SH-SY5Y (cell line): Measurements from ENCODE around the gene MINDY1.

ENCODE experiments used
- GATA2 ChIP-seq: IDR thresholded peaks from 2 replicates; pipeline ENCODE4 v1.6.1; 2011; ENCODE audit warnings: mild to moderate bottlenecking, low read depth, low read length
- GATA3 ChIP-seq: IDR thresholded peaks from 2 replicates; pipeline ENCODE4 v1.6.1; 2011; ENCODE audit warnings: low read depth, mild to moderate bottlenecking, low read length, moderate library complexity

MINDY1 gene

DNA sequence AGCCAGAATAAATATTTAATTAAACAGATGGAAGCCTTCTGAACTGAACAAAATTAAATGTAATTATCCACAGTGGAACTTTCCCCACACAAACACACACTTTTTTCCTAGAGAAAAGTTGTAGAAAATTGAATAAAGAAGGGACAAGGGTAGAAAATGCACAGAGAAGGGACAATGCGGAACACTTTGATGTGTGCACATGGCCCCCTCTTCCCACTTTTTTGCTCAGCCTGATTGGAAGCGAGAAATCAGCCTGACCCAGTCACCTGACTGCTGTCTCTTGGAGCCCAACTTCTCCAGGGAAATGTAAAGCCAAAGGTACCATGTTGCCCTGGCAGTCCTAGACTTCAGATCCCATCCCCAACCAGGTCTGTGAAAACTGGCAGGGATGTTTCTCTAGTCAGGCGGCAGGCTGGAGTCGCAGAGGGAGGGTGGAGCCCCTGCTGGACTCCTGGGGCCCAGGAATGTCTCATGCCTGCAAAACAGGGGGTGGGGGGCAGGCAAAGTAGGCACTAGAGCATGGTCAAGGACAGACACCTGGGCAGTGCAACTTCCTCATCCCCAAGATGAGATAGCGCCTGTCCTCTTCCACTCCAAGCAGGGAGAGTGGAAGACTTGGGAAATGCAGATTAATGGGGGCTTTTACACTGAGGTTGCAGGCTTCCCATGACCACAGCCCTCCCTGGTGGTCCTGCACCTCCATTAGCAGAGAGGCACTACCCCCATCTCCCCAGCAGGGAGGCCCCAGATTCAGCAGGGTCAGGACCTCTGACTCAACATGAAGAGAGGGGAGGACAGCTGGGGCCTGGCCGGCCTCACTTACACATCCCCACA lies 34.9 kb downstream of the MINDY1 start:
- no peak for TF ChIP-seq GATA3
- no peak for TF ChIP-seq GATA2

- TF ChIP-seq GATA2: no peak
- no peak for TF ChIP-seq GATA3
Observed at GRCh38 chr1:150970808-150971582, 35.7 kb downstream of the MINDY1 start.

- no peak for TF ChIP-seq GATA3
- no peak for TF ChIP-seq GATA2
Observed at GRCh38 chr1:150969626-150970025, 37.1 kb downstream of the MINDY1 start.

GRCh38 chr1:150968491-150968890 lies 38.2 kb downstream of the MINDY1 start:
- TF ChIP-seq GATA2 (no peak), GATA3 (no peak)

- no peak for TF ChIP-seq GATA2
- no peak for TF ChIP-seq GATA3
Observed at GRCh38 chr1:150967936-150968335, 38.8 kb downstream of the MINDY1 start.

DNA sequence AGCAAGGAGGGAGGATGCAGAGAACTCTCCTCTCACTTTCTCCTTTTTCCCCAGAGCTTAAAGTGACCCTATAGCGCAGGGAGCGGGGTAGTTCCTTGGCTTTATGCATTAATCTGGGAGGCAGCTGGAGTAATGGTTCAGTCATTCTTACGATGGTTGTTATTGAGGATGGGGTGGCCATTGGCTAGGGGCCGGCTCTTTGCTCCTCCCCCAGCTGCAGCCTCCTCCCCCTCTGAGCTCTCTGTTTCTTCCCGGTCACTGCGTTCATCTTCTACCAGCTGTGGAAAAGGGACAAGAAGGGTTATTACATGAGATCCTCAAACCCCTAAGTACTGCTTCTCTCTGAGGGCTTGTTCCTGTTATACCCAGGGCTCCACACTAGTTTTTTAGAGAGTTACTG lies 40.7 kb downstream of the MINDY1 start:
- no peak for TF ChIP-seq GATA3
- TF ChIP-seq GATA2: no peak

GRCh38 chr1:150965605-150966004 lies 41.1 kb downstream of the MINDY1 start:
- no peak for TF ChIP-seq GATA2
- no peak for TF ChIP-seq GATA3

- TF ChIP-seq GATA2 (no peak), GATA3 (no peak)
Observed at GRCh38 chr1:150964164-150964489, 42.6 kb downstream of the MINDY1 start.

- TF ChIP-seq GATA2 (no peak), GATA3 (no peak)
Observed at GRCh38 chr1:150963321-150964163, 43.2 kb downstream of the MINDY1 start.

- TF ChIP-seq GATA3: no peak
- no peak for TF ChIP-seq GATA2
Observed at GRCh38 chr1:150961756-150962155, 44.9 kb downstream of the MINDY1 start.

DNA sequence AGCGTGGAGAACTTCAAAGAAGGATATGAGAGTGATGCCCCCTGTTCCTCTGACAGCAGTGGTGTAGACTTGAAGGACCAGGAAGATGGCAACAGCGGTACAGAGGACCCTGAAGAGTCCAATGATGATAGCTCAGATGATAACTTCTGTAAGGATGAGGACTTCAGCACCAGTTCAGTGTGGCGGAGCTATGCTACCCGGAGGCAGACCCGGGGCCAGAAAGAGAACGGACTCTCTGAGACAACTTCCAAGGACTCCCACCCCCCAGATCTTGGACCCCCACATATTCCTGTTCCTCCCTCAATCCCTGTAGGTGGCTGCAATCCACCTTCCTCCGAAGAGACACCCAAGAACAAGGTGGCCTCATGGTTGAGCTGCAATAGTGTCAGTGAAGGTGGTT lies 46.1 kb downstream of the MINDY1 start:
- TF ChIP-seq GATA3: no peak
- TF ChIP-seq GATA2: no peak

DNA sequence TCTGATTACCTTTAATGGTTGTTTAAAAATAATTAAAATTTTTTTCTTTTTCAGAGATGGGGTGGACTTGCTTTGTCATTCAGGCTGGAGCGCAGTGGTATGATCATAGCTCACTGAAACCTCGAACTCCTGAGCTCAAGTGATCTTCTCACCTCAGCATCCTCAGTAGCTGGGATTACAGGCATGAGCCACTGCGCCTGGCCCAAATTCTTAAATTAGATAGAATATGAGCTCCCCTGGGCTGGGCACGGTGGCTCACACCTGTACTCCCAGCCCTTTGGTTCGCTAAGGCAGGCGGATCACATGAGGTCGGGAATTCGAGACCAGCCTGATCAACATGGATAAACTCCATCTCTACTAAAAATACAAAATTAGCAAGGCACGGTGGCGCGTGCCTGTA lies 49.0 kb downstream of the MINDY1 start:
- TF ChIP-seq GATA3: no peak
- no peak for TF ChIP-seq GATA2

- TF ChIP-seq GATA2 (no peak), GATA3 (no peak)
Observed at GRCh38 chr1:150955280-150955679, 51.4 kb downstream of the MINDY1 start.

GRCh38 chr1:150954708-150955107 lies 52.0 kb downstream of the MINDY1 start:
- no peak for TF ChIP-seq GATA3
- TF ChIP-seq GATA2: no peak
